DMS79 treated with DMSO at 0.1 percent for 48 hours (cell line): ENCODE data around the gene MUC6.
"Not testable (repeated sequence)": the region's sequence is repeated elsewhere in the genome, so short reads cannot be mapped to it uniquely, and the experiment has no call there.

Experiments used
- DNase-seq: peaks from one replicate; lab custom pipeline; 2025; lab: John Stamatoyannopoulos, UW

MUC6 gene

GRCh38 chr11:985848-986247 lies 50.7 kb downstream of the MUC6 start:
- DNase-seq = no peak

- DNase-seq = no peak
These were observed 51.1 kb downstream of the MUC6 start for GRCh38 chr11:985406-985805.

GRCh38 chr11:984546-984945 lies 52.0 kb downstream of the MUC6 start:
- no peak for DNase-seq

GRCh38 chr11:981764-982163 lies 54.8 kb downstream of the MUC6 start:
- DNase-seq = no peak

GRCh38 chr11:980438-981357 lies 55.8 kb downstream of the MUC6 start:
- no peak for DNase-seq

GRCh38 chr11:978781-979180 lies 57.7 kb downstream of the MUC6 start:
- no peak for DNase-seq

GRCh38 chr11:977830-978720 lies 58.4 kb downstream of the MUC6 start:
- DNase-seq = no peak

- DNase-seq = no peak
These were observed 59.9 kb downstream of the MUC6 start for GRCh38 chr11:976431-977160.

GRCh38 chr11:975827-976226 lies 60.7 kb downstream of the MUC6 start:
- DNase-seq = no peak

GRCh38 chr11:975376-975775 lies 61.1 kb downstream of the MUC6 start:
- not testable (repeated sequence) for DNase-seq

GRCh38 chr11:973237-973636 lies 63.3 kb downstream of the MUC6 start:
- no peak for DNase-seq

- no peak for DNase-seq
These were observed 63.9 kb downstream of the MUC6 start for GRCh38 chr11:972523-973211.

- DNase-seq = no peak
These were observed 64.7 kb downstream of the MUC6 start for GRCh38 chr11:971731-972365.

GRCh38 chr11:971092-971690 lies 65.3 kb downstream of the MUC6 start:
- DNase-seq = no peak

- no peak for DNase-seq
These were observed 66.1 kb downstream of the MUC6 start for GRCh38 chr11:970319-970871.

- DNase-seq = no peak
These were observed 66.8 kb downstream of the MUC6 start for GRCh38 chr11:969651-970205.

- no peak for DNase-seq
These were observed 67.7 kb downstream of the MUC6 start for GRCh38 chr11:968822-969221.

GRCh38 chr11:967995-968751 lies 68.3 kb downstream of the MUC6 start:
- DNase-seq = no peak

GRCh38 chr11:965206-965775 lies 71.2 kb downstream of the MUC6 start:
- no peak for DNase-seq
